IPS-NIHi7 (cell line): Measurements from ENCODE around the gene TIGD7.
"Not testable (repeated sequence)": the region's sequence is repeated elsewhere in the genome, so short reads cannot be mapped to it uniquely, and the experiment has no call there.

Source experiments
- DNase-seq: peaks from one replicate; pipeline ENCODE4 v3.0.0; 2012; ENCODE audit warnings: mixed read lengths; ENCODE audit errors: extremely low spot score

The TIGD7 gene

GRCh38 chr16:3282730-3283542, 22.3 kb downstream of the TIGD7 start, which contains the start of gene ZNF263:
Gene ZNF263, plus strand, starts transcription at chr16:3283491. Its CDS starts 328 bp downstream, at chr16:3283819.
- DNase-seq: peak; percentile 97

DNA sequence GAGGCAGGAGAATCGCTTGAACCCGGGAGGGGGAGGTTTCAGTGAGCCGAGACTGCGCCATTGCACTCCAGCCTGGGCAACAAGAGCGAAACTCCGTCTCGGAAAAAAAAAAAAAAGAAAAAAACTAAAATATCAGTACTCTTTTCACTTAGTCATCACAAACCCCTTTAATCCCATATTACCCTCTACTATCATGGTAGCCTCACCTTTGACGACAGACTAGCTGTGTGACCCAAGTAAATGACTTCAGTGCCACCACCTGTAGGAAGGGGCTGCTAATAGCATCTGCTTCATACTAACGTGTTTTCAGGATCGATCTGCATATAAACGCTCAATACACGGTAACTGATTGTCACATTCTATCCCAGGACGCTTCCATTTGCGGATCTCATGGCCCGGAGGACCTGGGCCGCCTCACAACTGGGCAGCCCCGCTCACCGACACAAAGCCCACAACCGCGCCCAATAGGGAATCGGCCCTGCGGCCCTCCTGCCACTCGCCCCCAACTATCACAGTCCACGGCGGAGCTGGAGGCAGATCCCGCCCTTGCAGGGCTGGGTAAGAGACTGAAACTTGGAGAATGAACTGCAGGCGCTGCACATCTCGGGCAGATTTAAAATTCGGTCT, 23.0 kb downstream of the TIGD7 start:
- DNase-seq: peak; percentile 80

GRCh38 chr16:3281222-3281820, 23.9 kb downstream of the TIGD7 start:
- DNase-seq: no peak

- DNase-seq: no peak
Observed at GRCh38 chr16:3276679-3277078, 28.6 kb downstream of the TIGD7 start.

- DNase-seq: no peak
Observed at GRCh38 chr16:3274947-3275346, 30.3 kb downstream of the TIGD7 start.

DNA sequence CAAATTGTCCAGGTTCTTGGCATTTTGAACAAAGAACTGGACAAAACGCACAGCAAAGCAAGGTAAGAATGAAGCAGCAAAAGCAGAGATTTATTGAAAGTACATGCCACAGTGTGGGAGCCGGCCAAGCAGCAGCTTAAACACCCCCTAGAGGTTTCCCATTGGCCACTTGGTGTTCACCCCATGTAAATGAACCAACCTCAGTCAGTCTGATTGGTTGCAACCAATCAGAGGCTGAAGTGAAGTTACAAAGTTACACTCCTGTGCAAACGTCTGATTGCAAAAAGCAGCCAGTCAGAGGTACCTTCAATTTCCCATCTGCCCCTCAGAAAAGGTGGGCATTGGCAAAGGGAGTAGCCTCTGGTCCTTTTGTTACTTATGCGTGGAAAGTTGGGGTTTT, 30.7 kb downstream of the TIGD7 start:
- DNase-seq: no peak

- not testable (repeated sequence) for DNase-seq
Observed at GRCh38 chr16:3271281-3271680, 33.9 kb downstream of the TIGD7 start.

DNA sequence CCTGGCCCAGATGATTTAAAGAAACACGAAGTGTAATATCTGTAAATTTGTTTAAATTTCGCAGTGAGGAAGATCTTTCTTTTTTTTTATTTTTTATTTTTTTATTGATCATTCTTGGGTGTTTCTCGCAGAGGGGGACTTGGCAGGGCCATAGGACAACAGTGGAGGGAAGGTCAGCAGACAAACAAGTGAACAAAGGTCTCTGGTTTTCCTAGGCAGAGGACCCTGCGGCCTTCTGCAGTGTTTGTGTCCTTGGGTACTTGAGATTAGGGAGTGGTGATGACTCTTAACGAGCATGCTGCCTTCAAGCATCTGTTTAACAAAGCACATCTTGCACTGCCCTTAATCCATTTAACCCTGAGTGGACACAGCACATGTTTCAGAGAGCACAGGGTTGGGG, 34.5 kb downstream of the TIGD7 start:
- DNase-seq: not testable (repeated sequence)

GRCh38 chr16:3268294-3268693, 36.9 kb downstream of the TIGD7 start:
- DNase-seq: no peak

DNA sequence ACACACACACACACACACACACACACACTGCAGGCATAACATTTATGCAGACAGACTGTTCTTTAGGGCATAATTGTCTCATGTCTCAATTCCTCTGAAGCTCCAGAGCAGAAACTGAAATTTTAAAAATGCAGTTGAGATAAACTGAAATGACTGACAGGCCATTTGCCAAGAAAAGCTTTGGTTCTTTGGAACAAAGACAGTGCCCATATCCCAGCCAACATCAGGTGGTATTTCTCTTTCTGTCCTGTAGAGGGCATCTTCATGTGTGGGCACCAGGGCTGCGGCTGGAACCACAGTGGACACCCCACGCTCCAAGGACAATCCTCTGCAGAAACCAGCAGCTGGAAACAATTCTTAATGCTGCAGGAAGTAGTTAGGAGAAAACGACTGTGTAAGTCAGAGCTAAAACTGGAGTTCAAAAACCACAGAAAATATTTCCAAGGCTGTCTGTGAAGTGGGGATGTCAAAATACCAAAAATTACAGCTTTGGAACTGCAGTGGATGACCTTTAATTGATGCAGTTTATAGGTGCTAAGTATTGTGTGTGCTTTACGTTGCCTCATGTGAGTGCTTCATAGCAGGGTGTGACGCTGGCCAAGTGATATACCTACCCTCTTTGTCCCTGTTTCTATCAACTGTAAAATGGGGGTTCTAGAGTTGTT, 38.2 kb downstream of the TIGD7 start:
- peak; percentile 35 for DNase-seq

GRCh38 chr16:3264137-3265036, 40.8 kb downstream of the TIGD7 start:
- DNase-seq: peak; percentile 97

DNA sequence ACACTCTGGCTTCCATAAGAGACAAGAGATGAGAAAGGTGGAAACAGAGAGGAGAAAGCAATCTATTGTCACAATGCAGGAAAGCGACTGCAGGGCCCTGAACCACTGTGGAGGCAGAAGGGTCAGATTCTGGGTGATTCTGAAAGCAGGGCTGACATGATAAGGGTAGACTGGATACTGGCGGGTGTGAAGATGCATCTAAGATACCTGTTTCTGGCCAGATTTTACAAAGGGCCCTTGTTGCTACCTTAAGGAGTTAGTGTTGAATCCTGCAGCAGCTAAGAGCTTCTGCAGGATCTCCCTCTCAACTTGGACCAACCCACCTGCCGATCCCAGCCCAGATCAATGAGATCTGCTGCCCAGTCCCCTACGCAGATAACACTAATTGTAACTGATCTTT, 42.7 kb downstream of the TIGD7 start:
- no peak for DNase-seq

GRCh38 chr16:3259836-3260235, 45.4 kb downstream of the TIGD7 start:
- no peak for DNase-seq

DNA sequence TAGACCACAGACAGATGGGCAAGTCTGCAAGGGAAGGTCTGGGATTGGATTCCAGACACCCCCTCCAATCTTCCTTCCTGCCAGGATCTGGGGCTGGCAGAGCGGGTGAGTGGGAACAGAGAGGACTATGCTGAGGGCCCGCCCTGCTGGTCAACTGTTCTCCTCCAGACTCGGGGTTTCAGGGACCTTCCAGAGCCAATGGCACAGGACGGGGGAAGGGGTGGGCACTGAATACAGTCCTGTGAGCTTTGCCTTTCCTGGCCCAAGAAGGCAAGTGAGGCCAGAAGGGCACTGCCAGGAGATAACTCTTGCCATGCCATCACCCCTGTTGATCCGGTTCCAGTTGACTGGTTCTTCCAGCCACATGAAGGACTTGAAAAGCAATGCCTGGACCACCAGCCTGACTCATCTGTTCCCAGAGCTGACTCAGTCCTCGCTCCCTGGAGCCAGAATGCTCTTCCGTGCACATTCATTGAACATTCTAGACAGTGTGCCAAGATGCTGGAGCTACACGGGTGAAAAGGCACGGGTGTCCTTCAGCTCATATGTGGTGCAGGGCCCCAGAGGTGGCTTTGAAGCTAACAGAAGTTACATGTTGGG, 48.3 kb downstream of the TIGD7 start:
- DNase-seq: no peak

GRCh38 chr16:3256146-3256865, 48.9 kb downstream of the TIGD7 start, which contains the start of gene MEFV:
Gene MEFV, minus strand, starts transcription at chr16:3256633. Its CDS starts 46 bp downstream, at chr16:3256587.
- no peak for DNase-seq

- no peak for DNase-seq
Observed at GRCh38 chr16:3254309-3254708, 50.9 kb downstream of the TIGD7 start.

DNA sequence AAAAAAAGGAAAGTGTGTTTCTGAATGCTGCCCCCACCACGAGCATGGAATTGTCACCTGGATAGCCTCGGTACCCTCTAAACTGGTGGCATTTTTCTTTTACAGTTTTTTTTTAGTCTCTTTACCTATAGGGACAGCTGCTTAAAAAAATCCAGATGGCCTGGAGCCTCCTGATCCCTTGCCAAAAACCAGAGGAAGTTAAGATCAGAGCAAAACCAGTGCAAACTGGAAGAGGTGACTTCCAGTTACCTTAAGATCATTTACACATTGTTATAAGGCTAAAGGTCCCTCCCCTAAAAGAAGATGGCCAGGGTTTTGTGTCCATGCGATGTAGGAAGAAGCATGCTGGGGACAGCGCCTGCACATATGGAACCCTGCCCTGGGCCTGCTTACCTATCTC, 52.3 kb downstream of the TIGD7 start:
- DNase-seq: no peak

DNA sequence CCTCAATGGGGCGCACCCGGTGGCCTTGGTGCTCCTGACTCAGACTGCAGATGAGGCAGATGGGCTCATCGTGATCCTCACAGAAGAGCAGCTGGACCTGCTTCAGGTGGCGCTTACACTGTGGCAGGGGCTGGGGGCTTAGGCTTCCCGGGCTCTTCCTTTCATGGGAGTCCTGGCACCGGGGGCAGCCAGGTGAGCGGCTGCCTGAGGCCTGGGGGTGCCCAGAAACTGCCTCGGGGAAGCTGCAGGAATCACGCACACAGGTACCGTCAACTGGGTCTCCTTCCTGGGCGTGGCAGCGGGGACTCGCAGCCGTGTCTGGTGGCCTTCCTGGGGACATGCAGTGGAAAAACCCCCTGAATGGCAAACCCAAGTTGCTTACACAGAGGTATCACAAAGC, 55.8 kb downstream of the TIGD7 start:
- DNase-seq: no peak

GRCh38 chr16:3249020-3249419, 56.2 kb downstream of the TIGD7 start:
- DNase-seq: no peak
